ENCODE measurements around the gene VGLL3.
"Not testable (repeated sequence)": the region's sequence is repeated elsewhere in the genome, so short reads cannot be mapped to it uniquely, and the experiment has no call there.

The VGLL3 gene

GRCh38 chr3:86990734-86991481, at the start of gene VGLL3:
TSS of gene VGLL3 (minus strand) at chr3:86991149. CDS start at chr3:86990743, 406 bp downstream.
- peak; percentile 68 for DNase-seq (ENCODE audit: low spot score)

DNA sequence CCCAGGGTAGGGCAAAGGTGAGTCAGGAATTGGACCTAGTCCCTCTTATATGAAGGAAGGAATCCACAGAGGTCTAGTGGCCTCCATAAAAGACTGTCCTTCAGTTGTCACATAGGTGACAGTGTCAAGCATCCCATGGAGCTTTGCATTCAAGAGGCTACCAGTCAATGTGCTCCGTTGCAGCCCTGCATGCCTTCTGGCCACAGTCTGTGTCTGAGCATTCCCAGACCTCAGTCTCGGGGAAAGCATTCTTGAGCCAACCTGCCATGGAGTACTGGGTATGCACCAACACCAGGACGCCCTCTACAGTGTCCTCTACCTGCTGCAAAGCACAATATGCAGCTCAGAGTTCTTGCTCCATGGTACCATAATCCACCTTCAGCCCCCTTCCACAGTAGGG, 46.7 kb upstream of the VGLL3 start:
- no peak for DNase-seq (ENCODE audit: low spot score)

GRCh38 chr3:87036671-87037070, 45.7 kb upstream of the VGLL3 start:
- DNase-seq (ENCODE audit: low spot score) = no peak

DNA sequence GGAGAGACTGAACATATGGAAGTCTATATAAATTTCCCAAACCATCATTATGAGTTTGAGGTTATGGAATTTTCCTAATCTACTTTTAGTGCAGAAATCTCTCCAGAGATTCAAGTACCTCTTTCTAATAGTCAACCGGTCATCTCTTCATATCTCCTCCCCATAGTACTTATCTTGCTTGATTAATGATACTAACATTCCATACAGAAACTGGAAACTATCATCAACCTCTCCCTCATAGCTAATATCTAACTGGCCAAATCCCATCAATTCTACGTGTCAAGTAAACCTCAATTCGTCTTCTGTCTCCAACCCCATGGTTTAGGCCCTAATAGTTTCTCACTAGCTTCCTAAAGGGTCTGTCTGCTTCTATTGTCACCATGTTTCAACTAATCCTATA, 44.4 kb upstream of the VGLL3 start:
- DNase-seq (ENCODE audit: low spot score) = no peak

DNA sequence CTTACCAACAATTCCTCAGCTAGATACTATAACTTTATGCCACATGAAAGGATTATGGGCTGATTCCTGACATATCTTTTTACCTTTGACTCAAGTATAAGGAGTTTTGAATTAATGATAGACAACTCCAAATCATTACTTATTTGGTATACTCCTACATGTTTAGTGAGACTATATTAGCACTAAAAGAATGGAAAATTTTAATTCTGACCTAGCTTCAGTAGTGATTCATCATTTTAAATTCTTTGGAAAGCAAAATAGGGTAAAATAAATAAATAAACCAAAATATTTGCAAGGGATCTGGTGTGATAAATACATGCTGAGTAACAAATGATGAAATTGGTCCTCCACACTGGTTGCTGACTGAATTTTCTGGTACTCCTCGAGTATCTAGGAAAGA, 42.3 kb upstream of the VGLL3 start:
- no peak for DNase-seq (ENCODE audit: low spot score)

DNA sequence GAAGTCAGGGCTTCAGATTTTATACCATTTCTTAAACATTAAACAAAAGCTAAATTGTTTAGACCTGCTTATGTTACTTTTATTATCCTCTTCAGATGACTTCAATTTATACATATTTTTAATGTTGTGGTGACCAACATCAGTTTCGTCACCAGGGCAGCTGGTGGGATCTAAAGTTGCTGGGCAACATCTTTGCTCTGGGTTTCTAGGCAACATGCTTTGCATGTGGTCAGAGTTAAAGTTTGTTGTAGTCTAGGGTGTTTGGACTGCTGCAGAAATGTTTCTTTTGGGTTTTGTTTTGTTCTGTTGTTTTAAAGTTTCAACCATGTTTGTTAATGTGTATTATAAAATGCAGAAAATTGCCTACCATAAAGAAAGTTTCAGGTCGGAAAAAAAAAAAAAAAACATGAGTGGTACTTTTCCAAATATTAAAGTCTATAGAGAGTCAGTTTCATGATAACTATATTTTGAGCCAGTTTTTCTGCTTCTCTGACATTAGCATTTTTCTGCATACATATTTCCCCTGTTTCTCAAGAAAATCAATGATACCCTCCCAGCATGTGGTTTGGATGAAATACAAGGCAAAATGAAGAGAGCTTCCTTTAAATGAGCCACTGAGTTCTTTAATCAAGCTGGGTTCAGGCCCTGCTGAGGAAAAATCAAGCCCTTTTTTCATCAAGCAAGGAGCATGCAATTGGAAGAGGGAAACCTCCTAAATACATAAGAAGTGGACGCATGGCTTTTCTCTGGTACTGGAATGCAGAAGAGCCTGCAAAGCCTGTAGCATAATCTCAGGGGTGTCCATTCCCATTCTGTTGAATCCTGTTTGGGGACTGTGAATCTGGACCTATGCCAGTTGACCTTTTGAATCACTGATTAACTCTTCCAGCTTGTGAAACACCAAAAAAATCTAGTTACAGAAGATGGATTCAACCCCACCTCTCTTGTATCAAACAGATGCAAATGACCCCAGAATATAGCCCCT, 35.0 kb upstream of the VGLL3 start:
- no peak for DNase-seq (ENCODE audit: low spot score)

DNA sequence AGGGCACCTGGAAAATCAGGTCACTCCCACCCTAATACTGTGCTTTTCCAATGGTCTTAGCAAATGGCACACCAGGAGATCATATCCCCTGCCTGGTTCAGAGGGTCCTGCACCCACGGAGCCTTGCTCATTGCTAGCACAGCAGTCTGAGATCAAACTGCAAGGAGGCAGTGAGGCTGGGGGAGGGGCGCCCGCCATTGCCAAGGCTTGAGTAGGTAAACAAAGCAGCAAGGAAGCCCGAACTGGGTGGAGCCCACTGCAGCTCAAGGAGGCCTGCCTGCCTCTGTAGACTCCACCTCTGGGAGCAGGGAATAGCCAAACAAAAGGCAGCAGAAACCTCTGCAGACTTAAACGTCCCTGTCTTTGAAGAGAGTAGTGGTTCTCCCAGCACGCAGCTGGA, 26.4 kb upstream of the VGLL3 start:
- DNase-seq (ENCODE audit: low spot score) = not testable (repeated sequence)

DNA sequence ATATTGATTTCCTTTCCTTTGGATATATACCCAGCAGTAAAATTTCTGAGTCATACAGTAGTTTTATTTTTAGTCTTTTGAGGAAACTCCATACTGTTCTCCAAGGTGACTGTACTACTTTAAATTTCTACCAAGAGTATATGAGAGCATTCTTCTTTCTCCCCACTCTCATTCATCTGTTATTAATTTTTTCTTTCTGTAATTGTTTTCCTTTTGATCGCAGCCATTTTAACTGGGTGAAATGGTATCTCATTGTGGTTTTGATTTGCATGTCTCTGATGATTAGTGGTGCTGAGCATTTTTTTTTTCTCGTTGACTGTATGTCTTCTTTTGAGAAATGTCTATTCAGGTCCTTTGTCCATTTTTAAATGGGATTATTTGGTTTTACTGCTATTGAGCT, 18.3 kb upstream of the VGLL3 start:
- DNase-seq (ENCODE audit: low spot score) = no peak

DNA sequence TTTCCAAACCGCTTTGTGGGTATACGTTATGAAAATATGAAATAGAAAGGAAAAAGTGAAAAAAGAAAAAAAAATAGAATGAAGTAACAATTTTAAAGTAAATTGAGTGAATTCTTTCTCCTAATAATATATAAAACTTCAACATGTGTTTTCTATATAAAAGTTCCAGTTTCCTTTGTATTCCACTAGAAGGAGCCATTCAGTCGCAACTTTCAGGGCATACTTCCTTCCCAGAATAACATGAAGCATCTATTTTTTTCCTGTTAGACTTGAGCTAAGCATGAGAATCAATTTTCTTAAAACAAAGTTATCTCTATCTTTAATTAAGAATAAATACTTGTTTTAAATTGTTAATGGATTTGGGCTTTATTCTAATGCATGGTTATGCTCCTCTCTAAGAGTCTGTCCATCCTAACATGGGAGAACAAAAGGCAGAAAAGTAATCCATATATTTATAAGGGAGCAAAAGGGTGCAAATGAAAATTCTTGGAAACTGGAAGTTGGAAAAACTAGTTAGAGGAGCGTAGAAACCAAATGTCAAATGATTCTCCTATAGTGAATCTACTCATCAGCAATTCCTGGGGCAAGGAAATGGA, 16.0 kb upstream of the VGLL3 start:
- DNase-seq (ENCODE audit: low spot score) = no peak

DNA sequence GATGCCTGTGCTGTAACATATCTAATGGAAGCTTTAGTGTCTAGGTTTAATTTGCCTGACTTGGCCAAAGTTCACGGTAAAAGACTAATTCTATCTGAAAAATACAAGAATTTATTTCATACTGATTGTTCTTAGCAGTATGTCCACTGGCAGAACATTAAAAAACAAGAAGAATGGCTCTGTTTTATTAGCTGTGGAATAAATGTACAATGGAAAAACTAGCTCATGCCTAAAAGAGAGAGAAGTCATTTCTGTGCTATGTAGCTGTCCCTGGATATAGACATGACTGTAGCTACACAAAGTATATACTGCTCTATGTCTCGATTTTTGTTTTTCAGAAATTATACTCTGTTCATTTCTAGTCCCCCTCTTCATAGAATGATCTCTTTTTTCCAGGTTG, 13.9 kb upstream of the VGLL3 start:
- no peak for DNase-seq (ENCODE audit: low spot score)

GRCh38 chr3:87002346-87002745, 11.4 kb upstream of the VGLL3 start:
- no peak for DNase-seq (ENCODE audit: low spot score)

DNA sequence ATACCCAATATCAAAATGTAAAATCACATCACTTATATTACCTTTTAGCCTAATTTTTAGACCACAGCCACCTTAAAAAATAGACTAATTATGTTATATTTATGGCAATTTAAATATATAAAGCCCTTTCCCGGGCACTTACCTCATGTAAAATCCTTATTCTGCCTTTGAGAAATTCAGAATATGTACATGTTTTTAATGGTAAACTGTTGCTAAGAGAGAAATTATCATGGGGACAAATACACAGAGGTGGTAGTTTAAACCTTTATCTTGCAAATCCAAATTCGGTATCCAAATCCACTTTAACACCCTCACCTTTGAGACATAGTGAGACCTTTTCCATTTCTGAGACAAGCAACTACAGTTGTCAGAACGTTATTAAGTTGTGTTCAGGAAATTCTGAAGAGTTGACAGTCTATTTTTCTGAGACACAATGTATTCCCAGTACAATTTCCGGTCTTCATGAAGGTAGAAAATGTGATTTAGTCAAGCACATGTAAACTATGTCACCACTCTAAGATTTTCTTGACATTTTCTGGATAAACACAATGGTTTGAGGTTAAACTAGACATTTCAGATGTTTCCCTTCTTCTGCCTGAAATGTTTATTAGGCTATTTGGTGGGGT, 10.6 kb upstream of the VGLL3 start:
- no peak for DNase-seq (ENCODE audit: low spot score)

GRCh38 chr3:87000940-87001339, 10.0 kb upstream of the VGLL3 start:
- DNase-seq (ENCODE audit: low spot score) = no peak

- no peak for DNase-seq (ENCODE audit: low spot score)
Observed at GRCh38 chr3:86998569-86998968, 7.6 kb upstream of the VGLL3 start.

DNA sequence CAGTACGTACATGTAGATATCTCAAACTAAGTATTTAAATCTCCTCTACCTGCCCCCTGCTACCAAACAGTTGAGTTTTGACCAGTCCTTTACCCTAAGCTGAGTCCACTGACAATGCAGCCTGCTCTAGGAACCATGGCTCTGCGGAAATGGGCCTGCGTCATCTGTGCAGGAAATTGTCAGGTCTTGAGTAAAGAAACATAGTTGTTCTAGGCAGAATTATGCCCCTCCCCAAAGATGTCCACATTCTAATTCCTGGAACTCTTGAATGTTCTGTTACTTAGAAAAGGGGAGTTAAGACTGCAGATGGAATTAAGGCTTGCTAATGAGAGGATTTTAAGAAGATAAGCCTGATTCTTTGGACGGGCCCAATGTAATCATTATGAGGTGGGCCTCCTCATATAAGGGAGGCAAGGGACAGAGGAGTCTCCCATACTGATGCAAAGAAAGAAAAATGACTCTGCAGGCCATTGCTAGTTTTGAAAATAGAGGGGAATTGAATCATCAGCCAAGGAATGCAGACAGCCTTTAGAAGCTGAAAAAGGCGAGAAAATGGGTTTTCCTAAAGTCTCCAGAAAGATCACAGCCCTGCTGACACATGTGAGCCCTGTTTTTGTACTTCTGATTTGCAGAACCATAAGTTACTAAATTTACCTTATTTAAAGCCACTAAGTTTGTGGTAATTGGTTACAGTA, 5.5 kb upstream of the VGLL3 start:
- DNase-seq (ENCODE audit: low spot score) = no peak

- peak; percentile 26 for DNase-seq (ENCODE audit: low spot score)
Observed at GRCh38 chr3:86995537-86995936, 4.6 kb upstream of the VGLL3 start.

DNA sequence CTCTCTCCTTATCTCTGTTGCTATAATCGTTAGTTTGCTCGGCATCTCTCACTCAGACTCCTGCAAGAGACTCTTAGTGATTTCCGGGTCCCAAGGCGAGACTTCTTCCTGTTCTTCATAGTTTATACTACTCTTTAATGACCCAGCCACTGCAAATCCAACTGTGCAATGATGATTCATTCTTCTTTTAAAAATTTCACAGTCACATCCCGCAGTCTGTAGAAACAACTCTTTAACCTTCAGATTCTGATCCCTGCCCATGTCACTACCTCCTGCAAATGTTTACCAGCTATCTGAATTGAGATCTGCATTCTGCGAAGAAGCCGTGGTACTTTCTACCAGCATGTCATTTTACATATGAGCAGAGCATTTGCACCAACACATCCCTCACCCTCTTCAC, 2.8 kb upstream of the VGLL3 start:
- peak; percentile 54 for DNase-seq (ENCODE audit: low spot score)

DNA sequence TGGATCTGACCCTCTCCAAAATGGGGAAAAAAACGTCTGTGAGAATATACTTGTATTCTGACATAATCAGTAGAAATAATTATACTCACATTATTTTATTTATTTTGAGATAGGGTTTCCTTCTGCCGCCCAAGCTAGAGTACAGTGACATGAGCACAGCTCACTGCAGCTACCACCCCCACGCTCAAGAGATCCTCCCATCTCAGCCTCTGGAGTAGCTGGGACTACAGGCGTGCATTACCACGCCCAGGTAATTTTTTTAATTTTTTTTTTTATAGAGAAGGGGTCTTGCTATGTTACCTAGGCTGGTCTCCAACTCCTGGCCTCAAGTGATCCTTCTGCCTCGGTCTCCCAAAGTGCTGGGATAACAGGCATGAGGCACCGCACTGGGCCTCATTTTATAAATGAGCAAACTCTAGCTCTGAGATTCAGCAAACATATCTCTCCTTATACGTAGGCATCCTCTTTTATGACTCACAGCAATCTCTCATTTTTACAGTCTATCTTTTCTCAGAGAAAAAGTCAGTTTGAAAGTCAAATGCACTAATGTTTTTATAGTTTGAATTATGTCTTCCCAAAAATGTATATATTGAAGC, 989 bp upstream of the VGLL3 start:
- DNase-seq (ENCODE audit: low spot score) = no peak

DNA sequence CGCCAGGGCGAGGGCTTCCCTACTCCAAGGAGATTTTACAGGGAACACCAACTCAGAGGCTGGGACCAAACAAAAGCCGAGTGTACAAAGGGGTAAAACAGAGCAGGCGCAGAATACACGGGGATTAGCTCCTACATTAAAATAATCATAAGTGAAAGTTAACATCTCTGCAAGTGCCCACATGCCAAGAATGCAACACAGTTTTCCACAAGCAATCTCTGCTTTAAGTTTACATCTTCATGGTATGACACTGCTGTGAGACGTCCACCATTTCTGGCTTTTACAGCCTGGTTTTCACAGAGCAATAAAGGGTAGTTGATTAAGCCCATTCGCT, 500 bp upstream of the VGLL3 start:
- no peak for DNase-seq (ENCODE audit: low spot score)

DNA sequence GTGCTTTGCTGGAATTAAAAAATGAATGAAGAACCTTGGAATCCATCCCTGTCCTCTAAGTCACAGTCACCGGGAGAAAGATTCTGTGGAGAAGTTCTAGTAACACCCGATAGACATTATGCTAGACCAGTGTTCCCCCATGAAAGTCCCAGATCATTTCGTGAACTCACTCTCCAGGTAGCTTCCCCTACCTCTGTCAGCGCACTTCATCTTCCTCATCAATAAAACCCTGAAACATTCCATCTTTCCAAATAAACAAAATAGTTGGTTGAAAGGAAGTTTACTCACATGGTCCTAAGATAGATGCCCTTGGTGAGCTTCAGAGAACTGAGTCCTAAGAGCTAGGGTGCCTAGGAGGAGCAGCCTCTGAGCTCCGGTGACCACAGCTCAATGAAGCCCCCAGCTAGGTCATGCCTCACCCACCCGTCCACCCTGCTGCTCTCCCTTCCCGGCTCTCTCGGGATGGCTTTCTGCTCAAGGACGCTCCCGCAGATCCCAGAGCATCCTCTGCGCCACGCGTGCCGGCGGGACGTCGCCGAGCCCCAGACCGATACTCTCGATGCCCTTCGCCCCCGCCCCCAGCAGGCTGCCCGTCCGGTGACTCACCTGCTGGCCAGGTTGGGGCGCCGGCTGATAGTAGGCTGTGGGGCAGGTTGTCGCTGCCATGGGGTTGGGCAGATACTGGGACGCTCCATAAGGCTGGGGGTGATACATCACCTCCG, 776 bp downstream of the VGLL3 start:
- DNase-seq (ENCODE audit: low spot score) = peak; percentile 65

GRCh38 chr3:86989611-86990010, 1.3 kb downstream of the VGLL3 start:
- no peak for DNase-seq (ENCODE audit: low spot score)
